Measurements from ENCODE around the gene PUS1.
A peak's percentile ranks its signal among the peaks of the same experiment; 100 is the strongest.

PUS1 gene

GRCh38 chr12:131903270-131904255 lies 25.5 kb upstream of the PUS1 start:
- no peak for DNase-seq

GRCh38 chr12:131904346-131904745 lies 24.7 kb upstream of the PUS1 start:
- DNase-seq: no peak

GRCh38 chr12:131905081-131905629 lies 23.9 kb upstream of the PUS1 start:
- DNase-seq: no peak

GRCh38 chr12:131905630-131906091 lies 23.4 kb upstream of the PUS1 start:
- no peak for DNase-seq

- DNase-seq: no peak
Measured at GRCh38 chr12:131907379-131908091, 21.5 kb upstream of the PUS1 start.

GRCh38 chr12:131908092-131909080 lies 20.7 kb upstream of the PUS1 start:
- no peak for DNase-seq

GRCh38 chr12:131909081-131909751 lies 19.9 kb upstream of the PUS1 start:
- DNase-seq: no peak

- DNase-seq: no peak
Measured at GRCh38 chr12:131909752-131910219, 19.3 kb upstream of the PUS1 start.

- no peak for DNase-seq
Measured at GRCh38 chr12:131910302-131911027, 18.6 kb upstream of the PUS1 start.

GRCh38 chr12:131911028-131911650 lies 17.9 kb upstream of the PUS1 start:
- DNase-seq: no peak

GRCh38 chr12:131911851-131912477 lies 17.1 kb upstream of the PUS1 start:
- no peak for DNase-seq

- peak; percentile 24 for DNase-seq
Measured at GRCh38 chr12:131912518-131913274, 16.4 kb upstream of the PUS1 start.

GRCh38 chr12:131913666-131914065 lies 15.4 kb upstream of the PUS1 start:
- DNase-seq: no peak

GRCh38 chr12:131914179-131914702 lies 14.8 kb upstream of the PUS1 start:
- DNase-seq: no peak

GRCh38 chr12:131915000-131915689 lies 13.9 kb upstream of the PUS1 start:
- no peak for DNase-seq

GRCh38 chr12:131915823-131916222 lies 13.3 kb upstream of the PUS1 start:
- no peak for DNase-seq

GRCh38 chr12:131916306-131917138 lies 12.6 kb upstream of the PUS1 start:
- DNase-seq: no peak
